ENCODE measurements around the gene DCAF5.
A peak's percentile ranks its signal among the peaks of the same experiment; 100 is the strongest.

DCAF5 gene

DNA sequence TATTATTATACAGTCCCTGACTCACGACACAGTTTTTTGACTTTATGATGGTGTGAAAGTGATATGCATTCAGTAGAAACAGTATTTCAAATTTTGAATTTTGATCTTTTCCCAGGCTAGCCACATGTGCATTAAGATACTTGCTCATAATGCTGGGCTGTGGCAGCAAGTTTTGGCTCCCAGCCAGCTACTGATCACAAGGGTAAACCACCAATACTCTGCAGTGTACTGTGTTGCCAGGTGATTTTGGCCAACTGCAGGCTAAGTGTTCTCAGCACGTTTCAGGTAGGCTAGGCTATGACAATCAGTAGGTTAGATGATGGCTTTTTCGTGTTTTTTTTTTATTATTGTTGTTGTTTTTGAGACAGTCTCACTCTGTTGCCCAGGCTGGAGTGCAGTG is 104.5 kb downstream of the DCAF5 start:
- Histone ChIP-seq H3K4me1 (ENCODE audit: control insufficient read depth in 5 of 5, insufficient read depth in 5 of 5, low read length in 5 of 5) (peaks cover 40 to 95% (median 90%) of the 10 kb centered on the region in 5 donors), H3K27me3 (ENCODE audit: control insufficient read depth in 5 of 5, insufficient read depth in 4 of 5, low read length in 5 of 5) (no peaks in the 10 kb centered on the region), H3K9ac (ENCODE audit: low read length in 5 of 5) (no peak overlapping the region), H3K36me3 (ENCODE audit: control insufficient read depth in 5 of 5, insufficient read depth in 5 of 5, low read length in 5 of 5) (peaks cover 0 to 4% (median 0%) of the 10 kb centered on the region in 5 donors), H3K27ac (ENCODE audit: low read depth, low read length) (peak overlapping the region; percentile 92), H3K9me3 (ENCODE audit: control insufficient read depth in 5 of 5, low read length in 5 of 5) (no peaks in the 10 kb centered on the region), H3K4me3 (ENCODE audit: low read depth in 1 of 5, low read length in 5 of 5) (no peak overlapping the region)

DNA sequence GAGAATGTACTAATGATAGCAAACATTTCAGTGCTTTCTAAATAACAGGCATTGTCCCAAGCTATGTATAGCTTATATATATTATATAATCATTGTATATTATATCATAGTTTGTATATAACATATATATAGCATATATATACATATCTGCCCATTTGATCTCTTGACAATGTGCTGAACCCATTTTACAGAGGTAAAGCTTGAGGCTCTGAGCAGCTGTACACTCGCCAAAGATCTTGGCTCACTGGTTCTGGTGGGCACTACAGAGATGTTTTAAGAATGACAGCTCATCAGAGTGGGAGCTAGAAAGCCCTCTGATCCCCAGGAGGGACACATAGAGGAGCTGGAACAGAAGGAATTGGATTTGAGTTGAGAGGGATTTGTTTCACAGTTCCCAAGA is 105.7 kb downstream of the DCAF5 start:
- Histone ChIP-seq H3K9ac (ENCODE audit: low read length in 5 of 5) (peak overlapping the region in 1 of 5 donors; percentile 58), H3K4me3 (ENCODE audit: low read depth in 1 of 5, low read length in 5 of 5) (no peak overlapping the region), H3K36me3 (ENCODE audit: control insufficient read depth in 5 of 5, insufficient read depth in 5 of 5, low read length in 5 of 5) (no peaks in the 10 kb centered on the region), H3K9me3 (ENCODE audit: control insufficient read depth in 5 of 5, low read length in 5 of 5) (no peaks in the 10 kb centered on the region), H3K27ac (ENCODE audit: low read depth, low read length) (peak overlapping the region; percentile 91), H3K27me3 (ENCODE audit: control insufficient read depth in 5 of 5, insufficient read depth in 4 of 5, low read length in 5 of 5) (no peaks in the 10 kb centered on the region), H3K4me1 (ENCODE audit: control insufficient read depth in 5 of 5, insufficient read depth in 5 of 5, low read length in 5 of 5) (peaks cover 43 to 99% (median 96%) of the 10 kb centered on the region in 5 donors)

DNA sequence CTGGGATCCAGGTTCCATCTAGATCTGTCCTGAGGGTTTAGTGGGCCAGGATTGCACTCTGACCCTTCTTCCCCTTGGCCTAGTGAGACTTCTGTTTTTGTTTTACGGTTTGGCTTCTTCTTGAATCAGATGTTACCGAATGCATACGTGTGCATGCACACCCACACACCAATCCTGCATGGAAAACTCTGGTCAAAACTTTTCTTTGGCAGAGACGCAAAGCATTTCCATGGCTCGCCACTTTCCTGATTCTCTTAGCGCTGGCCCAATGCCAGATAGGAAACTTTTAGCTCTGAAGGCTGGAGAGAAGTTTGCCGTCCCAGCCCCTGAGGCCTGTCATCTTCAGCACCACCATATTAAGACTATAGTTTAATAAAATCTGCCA is 106.5 kb downstream of the DCAF5 start:
- peaks cover 43 to 98% (median 91%) of the 10 kb centered on the region in 5 donors for H3K4me1 ChIP-seq (ENCODE audit: control insufficient read depth in 5 of 5, insufficient read depth in 5 of 5, low read length in 5 of 5)

DNA sequence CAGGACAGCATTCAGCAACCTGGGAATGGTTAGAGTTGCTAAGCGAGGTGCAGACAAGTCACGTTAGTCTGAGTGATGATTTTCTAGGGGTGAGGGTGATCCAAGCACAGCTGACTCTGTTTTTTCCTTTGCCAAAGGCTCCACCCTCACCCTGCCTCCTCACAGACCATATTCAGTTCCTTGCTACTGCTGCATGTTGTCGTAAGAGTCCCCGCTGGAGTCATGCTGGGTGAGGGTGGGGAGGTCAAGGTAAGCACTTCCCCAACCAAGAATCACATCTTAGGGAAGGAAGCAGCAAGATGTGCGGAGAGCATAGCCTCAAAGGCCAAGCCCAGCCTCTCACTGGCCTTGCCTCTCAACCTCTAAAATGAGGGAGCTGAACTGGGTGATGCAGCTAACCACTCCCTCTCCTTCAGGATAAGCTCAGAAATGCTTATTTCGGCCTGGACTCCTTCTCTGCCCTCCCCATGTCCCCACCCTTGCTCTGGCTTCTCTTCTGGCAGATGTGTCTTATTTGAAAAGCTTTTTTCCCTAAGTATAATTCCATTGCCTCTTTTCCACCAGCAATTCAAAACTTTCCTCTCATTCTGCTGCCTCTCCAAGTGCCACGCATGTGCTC is 107.0 kb downstream of the DCAF5 start:
- H3K4me1 ChIP-seq (ENCODE audit: control insufficient read depth in 5 of 5, insufficient read depth in 5 of 5, low read length in 5 of 5): peaks cover 40 to 93% (median 86%) of the 10 kb centered on the region in 5 donors
- no peaks in the 10 kb centered on the region for H3K9me3 ChIP-seq (ENCODE audit: control insufficient read depth in 5 of 5, low read length in 5 of 5)
- H3K4me3 ChIP-seq (ENCODE audit: low read depth in 1 of 5, low read length in 5 of 5): no peak overlapping the region
- no peaks in the 10 kb centered on the region for H3K36me3 ChIP-seq (ENCODE audit: control insufficient read depth in 5 of 5, insufficient read depth in 5 of 5, low read length in 5 of 5)
- peak overlapping the region in 3 of 5 donors; percentile 5 to 26 (median 13) for H3K9ac ChIP-seq (ENCODE audit: low read length in 5 of 5)
- H3K27me3 ChIP-seq (ENCODE audit: control insufficient read depth in 5 of 5, insufficient read depth in 4 of 5, low read length in 5 of 5): no peaks in the 10 kb centered on the region
- peak overlapping the region; percentile 91 for H3K27ac ChIP-seq (ENCODE audit: low read depth, low read length)

More for the DNA sequence above, 106.5 kb downstream of the DCAF5 start:
- H3K27ac ChIP-seq (ENCODE audit: low read depth, low read length): peak overlapping the region; percentile 91
- H3K4me3 ChIP-seq (ENCODE audit: low read depth in 1 of 5, low read length in 5 of 5): no peak overlapping the region
- peak overlapping the region in 3 of 5 donors; percentile 5 to 58 (median 38) for H3K9ac ChIP-seq (ENCODE audit: low read length in 5 of 5)
- H3K9me3 ChIP-seq (ENCODE audit: control insufficient read depth in 5 of 5, low read length in 5 of 5): no peaks in the 10 kb centered on the region
- no peaks in the 10 kb centered on the region for H3K27me3 ChIP-seq (ENCODE audit: control insufficient read depth in 5 of 5, insufficient read depth in 4 of 5, low read length in 5 of 5)
- no peaks in the 10 kb centered on the region for H3K36me3 ChIP-seq (ENCODE audit: control insufficient read depth in 5 of 5, insufficient read depth in 5 of 5, low read length in 5 of 5)

DNA sequence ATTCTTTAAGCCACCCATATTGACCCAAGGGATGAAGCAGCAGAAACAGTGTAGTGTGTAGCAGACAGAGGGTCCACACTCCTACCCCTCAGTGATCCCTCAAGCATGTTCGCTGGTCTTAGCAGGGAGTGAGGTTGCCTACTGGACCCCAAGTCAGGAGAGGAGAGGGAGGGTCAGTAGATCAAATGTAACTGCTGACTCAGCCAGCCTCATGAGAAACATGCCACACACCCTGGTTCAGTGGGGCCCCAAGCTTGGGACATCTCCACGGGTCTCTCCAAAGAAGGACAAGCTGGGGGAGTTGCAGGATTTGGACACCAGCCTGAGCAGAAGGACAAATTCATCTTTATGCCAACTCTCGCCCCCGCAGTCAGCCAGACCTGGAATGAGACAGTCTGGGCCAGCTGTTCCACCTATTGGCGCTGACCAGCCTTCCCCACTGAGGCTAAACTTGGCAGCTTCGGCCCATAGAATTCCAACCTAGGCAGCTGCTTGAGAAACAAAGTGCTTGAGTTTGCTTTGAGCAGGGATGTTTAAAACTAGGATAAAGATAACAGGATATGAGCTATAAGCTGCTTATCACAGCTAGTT is 107.9 kb downstream of the DCAF5 start:
- peaks cover 39 to 84% (median 77%) of the 10 kb centered on the region in 5 donors for H3K4me1 ChIP-seq (ENCODE audit: control insufficient read depth in 5 of 5, insufficient read depth in 5 of 5, low read length in 5 of 5)
- no peak overlapping the region for H3K4me3 ChIP-seq (ENCODE audit: low read depth in 1 of 5, low read length in 5 of 5)
- H3K9ac ChIP-seq (ENCODE audit: low read length in 5 of 5): no peak overlapping the region
- no peaks in the 10 kb centered on the region for H3K36me3 ChIP-seq (ENCODE audit: control insufficient read depth in 5 of 5, insufficient read depth in 5 of 5, low read length in 5 of 5)
- H3K27me3 ChIP-seq (ENCODE audit: control insufficient read depth in 5 of 5, insufficient read depth in 4 of 5, low read length in 5 of 5): no peaks in the 10 kb centered on the region
- H3K27ac ChIP-seq (ENCODE audit: low read depth, low read length): peak overlapping the region; percentile 91
- no peaks in the 10 kb centered on the region for H3K9me3 ChIP-seq (ENCODE audit: control insufficient read depth in 5 of 5, low read length in 5 of 5)

DNA sequence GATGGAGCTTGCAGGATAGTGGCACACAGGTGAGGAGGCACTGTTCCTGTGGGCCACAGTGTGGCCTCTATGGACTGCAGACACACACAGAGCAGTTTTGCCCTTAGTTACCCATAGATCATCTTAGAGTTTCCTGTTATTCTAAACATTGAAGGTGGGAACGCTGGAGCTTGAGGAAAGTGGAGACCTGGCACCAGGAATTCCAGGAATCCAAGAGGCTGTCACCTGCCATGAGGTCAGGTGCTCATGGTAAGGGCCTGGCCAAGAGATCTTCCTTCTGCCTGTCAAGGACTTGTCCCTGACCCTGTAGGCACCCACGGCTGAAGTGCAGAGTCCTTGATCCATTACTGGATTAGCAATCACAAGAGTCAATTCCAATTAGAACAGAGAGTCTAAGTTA is 108.6 kb downstream of the DCAF5 start:
- Histone ChIP-seq H3K27me3 (ENCODE audit: control insufficient read depth in 5 of 5, insufficient read depth in 4 of 5, low read length in 5 of 5) (no peaks in the 10 kb centered on the region), H3K9me3 (ENCODE audit: control insufficient read depth in 5 of 5, low read length in 5 of 5) (no peaks in the 10 kb centered on the region), H3K9ac (ENCODE audit: low read length in 5 of 5) (peak overlapping the region in 3 of 5 donors; percentile 42 to 68 (median 58)), H3K36me3 (ENCODE audit: control insufficient read depth in 5 of 5, insufficient read depth in 5 of 5, low read length in 5 of 5) (no peaks in the 10 kb centered on the region), H3K4me3 (ENCODE audit: low read depth in 1 of 5, low read length in 5 of 5) (peak overlapping the region in 1 of 5 donors; percentile 2), H3K4me1 (ENCODE audit: control insufficient read depth in 5 of 5, insufficient read depth in 5 of 5, low read length in 5 of 5) (peaks cover 36 to 77% (median 71%) of the 10 kb centered on the region in 5 donors), H3K27ac (ENCODE audit: low read depth, low read length) (peak overlapping the region; percentile 91)

DNA sequence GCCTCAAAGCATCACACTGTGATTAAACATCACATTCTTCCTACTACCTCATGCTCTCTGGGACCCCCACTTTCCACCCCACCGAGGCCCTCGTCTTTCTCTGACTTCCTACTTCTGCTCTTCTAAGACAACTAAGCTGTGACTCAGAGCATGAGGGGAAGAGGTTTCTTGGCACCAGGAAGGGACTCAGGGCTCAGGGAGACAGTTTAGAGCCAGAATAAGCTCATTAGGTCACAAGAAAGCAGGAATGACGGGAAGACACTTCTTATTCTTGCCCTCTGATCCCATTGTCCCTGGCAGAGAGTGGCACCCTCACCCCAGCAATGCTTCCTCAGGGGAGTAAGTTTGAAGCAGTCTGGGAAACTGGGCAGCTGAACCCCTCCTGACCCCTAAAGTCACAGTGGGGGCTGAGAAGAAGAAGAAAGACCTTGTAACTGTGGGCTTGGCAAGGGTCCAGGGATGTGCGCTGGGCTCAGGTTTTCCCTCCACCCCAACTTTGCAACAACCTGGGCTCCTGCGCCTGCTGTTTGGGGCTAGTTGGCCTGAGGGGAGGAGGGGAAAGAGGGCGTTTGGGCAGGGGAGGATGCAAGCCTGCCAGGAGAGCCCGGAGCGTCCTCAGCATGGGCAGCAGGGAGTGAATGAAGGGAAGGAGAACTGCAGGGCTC is 109.2 kb downstream of the DCAF5 start:
- H3K9me3 ChIP-seq (ENCODE audit: control insufficient read depth in 5 of 5, low read length in 5 of 5): no peaks in the 10 kb centered on the region
- H3K27me3 ChIP-seq (ENCODE audit: control insufficient read depth in 5 of 5, insufficient read depth in 4 of 5, low read length in 5 of 5): no peaks in the 10 kb centered on the region
- H3K27ac ChIP-seq (ENCODE audit: low read depth, low read length): peak overlapping the region; percentile 91
- peaks cover 36 to 77% (median 73%) of the 10 kb centered on the region in 5 donors for H3K4me1 ChIP-seq (ENCODE audit: control insufficient read depth in 5 of 5, insufficient read depth in 5 of 5, low read length in 5 of 5)
- peak overlapping the region; percentile 42 to 85 (median 61) for H3K9ac ChIP-seq (ENCODE audit: low read length in 5 of 5)
- H3K36me3 ChIP-seq (ENCODE audit: control insufficient read depth in 5 of 5, insufficient read depth in 5 of 5, low read length in 5 of 5): no peaks in the 10 kb centered on the region
- peak overlapping the region in 2 of 5 donors; percentile 4 to 27 for H3K4me3 ChIP-seq (ENCODE audit: low read depth in 1 of 5, low read length in 5 of 5)

DNA sequence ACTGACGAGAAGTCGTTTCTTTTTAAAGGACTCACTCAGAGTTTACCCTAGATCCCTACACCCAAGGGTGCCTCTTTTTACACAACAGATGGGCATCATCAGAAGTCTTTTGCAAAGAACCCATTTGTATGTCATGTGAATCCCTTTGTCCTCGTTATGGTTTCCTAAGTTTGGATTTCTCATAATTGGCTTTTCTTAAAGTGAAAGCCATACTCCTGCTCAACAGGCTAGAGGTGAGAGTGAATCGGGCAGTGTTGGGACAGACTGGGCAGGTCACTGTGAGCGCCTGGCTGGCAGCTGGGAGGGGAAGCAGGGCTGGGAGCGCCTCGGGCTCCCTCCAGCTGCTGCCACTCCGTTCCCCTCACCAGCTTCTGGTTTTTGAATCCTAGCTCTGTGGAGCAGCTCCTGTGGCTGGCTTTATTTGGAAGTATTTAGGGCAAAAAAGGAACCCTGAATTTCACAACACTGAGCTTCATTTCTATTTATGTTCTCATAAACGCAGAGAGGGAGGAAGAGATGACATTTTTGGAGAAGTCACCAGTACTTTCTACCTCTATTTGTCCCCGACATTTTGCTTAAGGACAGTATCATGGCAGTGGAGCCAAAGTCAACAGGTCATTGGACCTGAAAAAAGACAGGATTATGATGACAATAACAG is 110.0 kb downstream of the DCAF5 start:
- peak overlapping the region in 2 of 5 donors; percentile 4 to 27 for H3K4me3 ChIP-seq (ENCODE audit: low read depth in 1 of 5, low read length in 5 of 5)
- no peaks in the 10 kb centered on the region for H3K27me3 ChIP-seq (ENCODE audit: control insufficient read depth in 5 of 5, insufficient read depth in 4 of 5, low read length in 5 of 5)
- H3K27ac ChIP-seq (ENCODE audit: low read depth, low read length): peak overlapping the region; percentile 91
- H3K9me3 ChIP-seq (ENCODE audit: control insufficient read depth in 5 of 5, low read length in 5 of 5): no peaks in the 10 kb centered on the region
- no peaks in the 10 kb centered on the region for H3K36me3 ChIP-seq (ENCODE audit: control insufficient read depth in 5 of 5, insufficient read depth in 5 of 5, low read length in 5 of 5)
- H3K9ac ChIP-seq (ENCODE audit: low read length in 5 of 5): peak overlapping the region; percentile 48 to 85 (median 61)
- H3K4me1 ChIP-seq (ENCODE audit: control insufficient read depth in 5 of 5, insufficient read depth in 5 of 5, low read length in 5 of 5): peaks cover 33 to 78% (median 69%) of the 10 kb centered on the region in 5 donors

DNA sequence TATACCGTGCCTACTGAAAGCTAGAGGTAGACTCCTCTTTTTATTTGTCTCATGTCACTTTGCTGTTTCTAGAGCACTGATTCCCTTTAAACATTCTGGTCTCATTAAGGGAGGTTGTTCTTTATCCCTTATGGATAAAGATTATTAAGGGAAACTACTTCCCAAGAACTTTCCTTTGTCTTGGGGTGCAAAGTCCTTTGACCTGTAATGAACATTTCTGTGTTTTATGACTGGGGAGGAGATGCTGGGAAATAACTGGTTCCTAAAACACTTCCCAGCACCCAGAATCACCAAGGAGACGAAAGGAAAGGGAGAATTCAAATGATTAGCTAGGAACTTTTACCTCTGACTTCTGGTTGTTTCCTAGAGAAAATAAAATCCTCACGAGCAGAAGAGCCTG is 110.6 kb downstream of the DCAF5 start:
- Histone ChIP-seq H3K4me1 (ENCODE audit: control insufficient read depth in 5 of 5, insufficient read depth in 5 of 5, low read length in 5 of 5) (peaks cover 33 to 73% (median 63%) of the 10 kb centered on the region in 5 donors), H3K27ac (ENCODE audit: low read depth, low read length) (peak overlapping the region; percentile 91), H3K9me3 (ENCODE audit: control insufficient read depth in 5 of 5, low read length in 5 of 5) (no peaks in the 10 kb centered on the region), H3K4me3 (ENCODE audit: low read depth in 1 of 5, low read length in 5 of 5) (no peak overlapping the region), H3K36me3 (ENCODE audit: control insufficient read depth in 5 of 5, insufficient read depth in 5 of 5, low read length in 5 of 5) (no peaks in the 10 kb centered on the region), H3K27me3 (ENCODE audit: control insufficient read depth in 5 of 5, insufficient read depth in 4 of 5, low read length in 5 of 5) (no peaks in the 10 kb centered on the region), H3K9ac (ENCODE audit: low read length in 5 of 5) (peak overlapping the region in 2 of 5 donors; percentile 33 to 68)

Measured in subcutaneous abdominal adipose tissue (tissue), 5 donors.